Activated gamma-delta T cell (primary cell): Measurements from ENCODE around the gene TLE3.
"Not testable (repeated sequence)": the region's sequence is repeated elsewhere in the genome, so short reads cannot be mapped to it uniquely, and the experiment has no call there.

Experiments
- DNase-seq: peaks from one replicate; lab custom pipeline; 2025; lab: John Stamatoyannopoulos, UW
- total RNA-seq, 2 donors: gene quantifications; one replicate each; lab custom pipeline; 2026; lab: John Stamatoyannopoulos, UW

TLE3 gene
- total RNA-seq: 160 to 211 reads per million in 2 donors

GRCh38 chr15:70097321-70098152 is at the start of gene TLE3:
TLE3 (minus strand) TSS chr15:70097917; CDS start chr15:70096798, 1,119 bp downstream.
- DNase-seq: peak; percentile 96

DNA sequence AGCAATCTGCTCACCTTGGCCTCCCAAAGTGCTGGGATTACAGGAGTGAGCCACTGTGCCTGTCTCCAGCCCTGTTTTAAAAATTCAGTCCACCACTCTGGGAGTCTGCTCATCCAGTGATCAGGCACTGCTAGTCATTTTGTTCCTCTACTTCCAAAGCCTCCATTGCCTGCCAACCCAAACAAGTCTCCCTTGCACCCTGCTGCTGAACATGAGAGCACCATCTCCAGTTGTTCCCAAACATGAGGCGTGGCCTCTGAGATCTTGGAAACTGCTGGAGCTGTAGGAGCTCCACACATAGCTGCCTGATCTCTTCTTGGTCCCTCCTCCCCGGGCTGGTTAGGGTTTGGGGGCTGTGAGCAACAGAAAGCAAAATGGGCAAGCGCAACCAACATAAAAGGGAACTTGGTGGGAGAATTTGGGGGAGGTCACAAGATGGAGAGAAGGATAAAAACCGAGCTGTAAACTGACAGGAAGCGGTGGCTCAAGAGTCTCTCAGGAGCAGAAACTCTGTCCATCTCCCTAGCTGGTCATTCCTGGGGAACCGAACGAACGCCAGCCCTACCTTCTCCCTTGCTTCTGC is 49.6 kb upstream of the TLE3 start:
- DNase-seq: no peak

DNA sequence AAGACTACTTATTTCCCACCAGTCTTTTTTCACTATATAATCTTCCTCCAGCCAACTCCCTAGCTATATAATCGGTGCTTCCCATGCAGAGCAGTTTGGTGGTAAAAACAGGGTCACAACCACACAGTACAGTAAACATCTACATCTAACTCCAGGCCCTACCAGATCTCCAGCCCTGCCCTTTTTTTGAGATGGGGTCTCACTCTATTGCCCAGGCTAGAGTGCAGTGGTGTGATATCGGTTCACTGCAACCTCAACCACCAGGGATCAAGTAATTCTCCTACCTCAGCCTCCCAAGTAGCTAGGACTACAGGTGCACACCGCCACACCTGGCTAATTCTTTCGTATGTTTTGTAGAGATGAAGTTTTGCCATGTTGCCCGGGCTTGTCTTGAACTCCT is 49.1 kb upstream of the TLE3 start:
- no peak for DNase-seq

DNA sequence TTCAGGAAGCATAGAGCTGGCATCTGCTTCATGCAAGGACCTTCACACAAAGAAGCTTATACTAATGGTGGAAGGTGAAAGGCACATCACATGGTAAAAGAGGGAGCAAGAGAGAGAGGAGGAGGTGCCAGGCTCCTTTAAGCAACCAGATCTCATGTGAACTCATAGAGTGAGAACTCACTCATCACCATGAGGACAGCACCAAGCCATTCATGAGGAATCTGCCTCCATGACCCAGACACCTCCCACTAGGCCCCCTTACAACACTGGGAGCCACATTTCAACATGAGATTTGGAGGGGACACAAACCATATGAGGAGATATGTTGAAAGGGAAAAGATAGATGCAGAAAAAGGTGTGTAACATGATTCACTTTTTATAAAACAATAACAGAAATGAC is 48.4 kb upstream of the TLE3 start:
- no peak for DNase-seq

DNA sequence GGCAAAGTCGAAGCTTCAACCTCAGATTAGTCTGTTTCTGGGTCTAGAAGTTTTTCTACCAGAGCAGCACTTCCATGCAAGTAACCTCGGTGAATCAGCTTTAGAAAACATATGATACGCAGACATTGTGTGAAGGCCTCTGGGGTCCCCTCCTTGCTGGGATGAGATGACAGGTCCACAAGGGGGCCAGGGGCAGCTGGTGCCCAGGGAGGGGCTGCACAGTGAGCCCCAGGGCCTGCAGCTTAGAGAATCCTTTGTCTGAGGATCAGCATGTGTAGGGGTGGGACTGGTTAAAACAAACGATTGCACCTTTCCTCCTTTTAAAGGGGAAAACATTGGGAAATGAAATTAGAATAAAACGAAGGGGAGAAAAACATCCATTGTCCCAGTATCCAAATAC is 47.5 kb upstream of the TLE3 start:
- DNase-seq: no peak

DNA sequence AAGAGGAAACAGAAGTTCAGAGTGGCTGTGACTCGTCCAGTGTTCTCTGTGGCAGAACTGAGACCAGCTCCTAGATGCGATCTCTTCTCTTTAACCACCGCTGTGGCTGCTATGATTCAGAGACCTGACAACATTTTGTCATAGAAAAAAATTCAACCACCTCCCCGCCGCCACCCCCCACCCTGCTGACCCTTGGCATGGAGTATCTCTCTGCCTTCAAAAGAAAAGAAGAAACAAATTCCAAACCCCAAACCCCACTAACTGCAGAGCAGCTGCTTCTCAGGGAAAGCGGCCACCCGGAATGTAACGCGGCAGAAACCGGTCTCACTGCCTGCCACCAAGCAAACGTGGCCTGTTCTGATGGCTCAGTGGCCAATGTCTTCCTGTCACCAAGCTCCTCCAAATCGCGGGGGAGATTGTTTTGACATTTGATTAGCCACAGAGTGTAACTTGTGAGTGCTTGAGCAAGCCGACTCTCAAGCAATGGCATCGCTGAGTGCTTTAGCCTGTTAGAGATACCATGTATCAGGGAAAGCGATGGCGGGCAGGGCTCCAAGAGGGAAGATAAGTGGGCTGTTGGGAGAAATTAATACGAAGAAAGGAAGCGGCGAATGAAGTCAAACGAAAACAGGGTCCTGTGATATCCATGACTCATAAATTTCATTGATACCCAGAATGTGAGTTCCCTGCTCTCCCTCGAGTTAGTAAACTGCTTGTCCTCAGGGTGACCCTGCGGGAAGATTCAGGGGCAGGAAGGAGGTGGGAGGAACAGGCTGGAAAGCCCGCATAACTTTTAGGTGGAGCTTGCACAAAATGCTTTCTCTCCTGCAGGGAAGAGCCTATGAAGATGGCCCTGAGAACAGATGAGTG is 44.8 kb upstream of the TLE3 start:
- DNase-seq: no peak

DNA sequence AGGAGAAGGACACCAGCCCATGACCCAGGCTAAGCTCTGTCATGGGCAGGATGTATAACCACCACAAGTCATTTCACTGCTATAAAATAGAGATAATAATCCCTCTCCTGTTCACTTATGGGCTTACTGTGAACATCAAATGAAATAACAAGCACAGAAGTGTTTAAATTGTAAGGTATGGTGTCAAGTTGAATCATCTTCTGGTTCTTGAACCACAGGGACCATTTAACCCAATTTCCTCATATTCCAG is 44.3 kb upstream of the TLE3 start:
- no peak for DNase-seq

- DNase-seq: no peak
Observed at GRCh38 chr15:70141376-70142071, 43.8 kb upstream of the TLE3 start.

- no peak for DNase-seq
Observed at GRCh38 chr15:70140543-70141375, 43.0 kb upstream of the TLE3 start.

GRCh38 chr15:70140025-70140542 is 42.4 kb upstream of the TLE3 start:
- no peak for DNase-seq

GRCh38 chr15:70137967-70138366 is 40.2 kb upstream of the TLE3 start:
- DNase-seq: no peak

GRCh38 chr15:70137021-70137420 is 39.3 kb upstream of the TLE3 start:
- DNase-seq: not testable (repeated sequence)

- DNase-seq: no peak
Observed at GRCh38 chr15:70133781-70134421, 36.2 kb upstream of the TLE3 start.

DNA sequence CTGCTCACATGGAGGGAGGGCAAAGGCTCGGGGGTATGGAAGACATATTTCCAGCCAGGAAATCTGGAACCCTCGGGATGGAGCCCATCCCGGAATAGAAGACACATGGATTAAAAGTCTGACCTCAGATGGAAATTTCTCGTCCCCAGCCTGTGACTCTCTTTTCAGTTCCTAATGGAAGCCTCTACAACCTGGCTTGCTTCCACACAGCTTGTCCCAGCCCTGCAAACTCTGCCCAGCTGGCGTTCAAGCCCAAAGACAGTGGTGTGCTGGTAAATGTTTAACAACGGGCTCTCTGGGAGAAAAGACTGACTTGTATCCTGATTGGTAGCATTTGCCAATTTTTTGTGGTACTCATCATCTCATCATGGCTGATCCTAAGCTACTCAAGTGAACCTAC is 35.6 kb upstream of the TLE3 start:
- DNase-seq: no peak

DNA sequence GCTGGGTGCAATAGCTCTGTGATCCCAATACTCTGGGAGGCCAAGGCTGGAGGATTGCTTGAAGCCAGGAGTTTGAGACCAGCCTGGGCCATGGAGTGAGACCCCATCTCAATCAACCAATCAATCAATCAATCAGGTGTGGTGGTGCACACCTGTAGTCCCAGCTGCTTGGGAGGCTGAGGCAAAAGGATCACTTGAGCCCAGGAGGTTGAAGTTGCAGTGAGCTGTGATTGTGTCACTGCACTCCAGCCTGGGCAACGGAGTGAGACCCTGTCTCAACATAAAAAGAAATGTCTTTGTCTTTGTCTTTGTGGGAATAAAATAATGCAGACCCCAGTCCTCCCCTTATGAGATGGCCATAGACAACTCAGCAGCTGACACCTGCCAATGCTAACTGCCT is 34.9 kb upstream of the TLE3 start:
- DNase-seq: no peak

- no peak for DNase-seq
Observed at GRCh38 chr15:70132139-70132538, 34.4 kb upstream of the TLE3 start.

- no peak for DNase-seq
Observed at GRCh38 chr15:70128414-70129140, 30.9 kb upstream of the TLE3 start.

DNA sequence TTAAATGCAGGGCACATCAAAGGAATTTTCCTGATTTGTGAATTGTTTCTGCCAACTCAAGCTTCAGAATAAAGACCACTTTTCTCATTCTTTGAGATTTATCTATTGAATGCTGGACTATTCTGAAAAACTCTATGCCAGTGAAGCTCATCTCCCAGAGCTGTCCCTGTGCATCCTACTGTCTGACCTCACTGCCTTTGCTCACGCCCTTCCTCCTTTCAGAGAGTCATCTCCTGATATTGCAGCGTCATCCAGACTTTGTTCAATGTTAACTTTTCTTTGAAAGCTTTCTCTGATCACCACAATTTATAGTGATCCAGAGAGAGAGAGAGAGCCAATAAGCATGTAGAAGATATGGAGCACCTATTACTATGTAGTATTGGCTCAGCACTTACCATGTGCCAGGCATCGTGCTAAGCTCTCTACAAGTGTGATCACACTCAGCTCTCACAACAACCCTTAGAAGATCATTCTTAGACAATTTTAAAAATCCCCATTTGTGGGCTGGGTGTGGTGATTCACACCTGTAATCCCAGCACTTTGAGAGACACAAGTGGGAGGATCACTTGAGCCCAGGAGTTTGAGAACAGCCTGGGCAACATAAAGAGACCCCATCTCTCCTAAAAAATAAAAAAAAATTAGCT is 30.2 kb upstream of the TLE3 start:
- no peak for DNase-seq

GRCh38 chr15:70127288-70127746 is 29.6 kb upstream of the TLE3 start:
- DNase-seq: no peak
